HCT116 (cell line): ENCODE data around the gene DAPK1. TPM values are rescaled to one million over a fixed set of nuclear protein-coding genes. Genes with fewer than 3 reads are reported as not detected.

Experiments used
- ATAC-seq: fragments of 200-7000 bp; cut with Tn5 transposase; 2 replicates; pipeline ENCODE4 v1.9.1; 2020; ENCODE audit warnings: mild to moderate bottlenecking, moderate library complexity
- BruUV-seq: library from RNA; stranded (reverse); fragments of 400-500 nt; replicated peaks from 2 replicates; lab custom pipeline; 2021; lab: Mats Ljungman, UMichigan
- CTCF ChIA-PET: fragments of 300-600 bp; sonication (Branson Sonifier 250); formaldehyde crosslinking; loops from one replicate; lab custom pipeline; 2021; ENCODE audit warnings: antibody characterized with exemption; lab: Charles Lee
- POLR2A ChIA-PET: fragments of 300-600, 350-600 bp; sonication (Branson Sonifier 250); formaldehyde crosslinking; loops from one replicate; lab custom pipeline; 2021; ENCODE audit warnings: antibody characterized with exemption; lab: Charles Lee
- RAD21 ChIA-PET, 2 experiments: fragments of 300-600 bp; sonication (Branson Sonifier 250); formaldehyde crosslinking; loops; one replicate each; lab custom pipeline; 2023; ENCODE audit warnings: low total read pairs in 2 of 2; ENCODE audit not compliant: uncharacterized antibody in 2 of 2, unreplicated experiment in 2 of 2, low non-redundant PET in 1 of 2; lab: Charles Lee
- DNase-seq: peaks from one replicate; pipeline ENCODE4 v3.0.0-alpha.2; 2010; ENCODE audit warnings: low read depth, low spot score
- H2AFZ ChIP-seq: fragments of 200-600 bp; shearing (Covaris generic), sonication (generic); 2 replicates; pipeline ENCODE4 v1.6.1; 2017; ENCODE audit warnings: low read depth, mixed run types, mixed read lengths, antibody characterized with exemption, low read length; ENCODE audit not compliant: poor library complexity, severe bottlenecking
- H3K27ac ChIP-seq: 2 replicates; pipeline ENCODE4 v1.5.1; 2012; ENCODE audit warnings: low read depth, low read length
- H3K27me3 ChIP-seq: fragments of 200-600 bp; sonication (generic); 2 replicates; pipeline ENCODE4 v1.6.1; 2016; ENCODE audit warnings: mixed run types, low read length, mixed read lengths; ENCODE audit not compliant: insufficient read depth
- H3K36me3 ChIP-seq, 2 experiments: fragments of 200-500 bp in 1 of 2; fragments of 200-600 bp in 1 of 2; sonication (Bioruptor generic) in 1 of 2; sonication (generic) in 1 of 2; 2 replicates each; pipeline versions ENCODE4 v1.5.1 to v1.6.1; 2014 to 2016; ENCODE audit warnings: low read length in 2 of 2, inconsistent platforms in 1 of 2, mixed read lengths in 1 of 2, mixed run types in 1 of 2; ENCODE audit not compliant: insufficient read depth in 2 of 2, control insufficient read depth in 1 of 2
- H3K4me1 ChIP-seq, 2 experiments: fragments of 200-600 bp in 1 of 2; sonication (generic) in 1 of 2; 2 replicates each; pipeline versions ENCODE4 v1.5.1 to v1.6.1; 2012 to 2017; ENCODE audit warnings: low read length in 2 of 2, inconsistent platforms in 1 of 2, mild to moderate bottlenecking in 1 of 2, mixed read lengths in 1 of 2, mixed run types in 1 of 2, moderate library complexity in 1 of 2; ENCODE audit not compliant: insufficient read depth in 2 of 2, control insufficient read depth in 1 of 2
- H3K4me2 ChIP-seq: fragments of 200-600 bp; sonication (generic); 2 replicates; pipeline ENCODE4 v1.6.1; 2017; ENCODE audit warnings: mixed run types, low read length, mixed read lengths
- H3K4me3 ChIP-seq, 2 experiments: fragments of 200-600 bp in 1 of 2; sonication (generic) in 1 of 2; replicated peaks in 1 of 2; 2 replicates each; pipeline ENCODE4 v1.5.1; 2011 to 2016; ENCODE audit warnings: low read length in 2 of 2, control low read depth in 1 of 2, low read depth in 1 of 2, mild to moderate bottlenecking in 1 of 2, mixed read lengths in 1 of 2, mixed run types in 1 of 2
- H3K79me2 ChIP-seq: fragments of 200-600 bp; sonication (generic); 2 replicates; pipeline ENCODE4 v1.6.1; 2017; ENCODE audit warnings: mild to moderate bottlenecking, mixed run types, low read length, moderate library complexity, mixed read lengths; ENCODE audit not compliant: insufficient read depth
- H3K9ac ChIP-seq: fragments of 200-600 bp; sonication (generic); 2 replicates; pipeline ENCODE4 v1.6.1; 2016; ENCODE audit warnings: low read length, mixed read lengths
- H3K9me2 ChIP-seq: fragments of 200-600 bp; sonication (generic), shearing (Covaris generic); 2 replicates; pipeline ENCODE4 v1.6.1; 2017; ENCODE audit warnings: mixed run types, mild to moderate bottlenecking, moderate library complexity; ENCODE audit not compliant: insufficient read depth
- H3K9me3 ChIP-seq, 2 experiments: fragments of 200-500 bp in 1 of 2; fragments of 200-600 bp in 1 of 2; sonication (Bioruptor generic) in 1 of 2; sonication (generic) in 1 of 2; 2 replicates each; pipeline ENCODE4 v1.6.1; 2014 to 2017; ENCODE audit warnings: low read length in 2 of 2, mixed read lengths in 2 of 2, inconsistent platforms in 1 of 2, low read depth in 1 of 2, mild to moderate bottlenecking in 1 of 2, mixed run types in 1 of 2, moderate library complexity in 1 of 2; ENCODE audit not compliant: control insufficient read depth in 1 of 2, insufficient read depth in 1 of 2
- H4K20me1 ChIP-seq: fragments of 200-600 bp; sonication (generic), shearing (Covaris generic); 2 replicates; pipeline ENCODE4 v1.6.1; 2017; ENCODE audit warnings: mixed run types, mild to moderate bottlenecking, moderate library complexity; ENCODE audit not compliant: insufficient read depth
- ATF3 ChIP-seq: IDR thresholded peaks from 2 replicates; pipeline ENCODE4 v1.6.1; 2012
- CBX3 ChIP-seq: IDR thresholded peaks from 2 replicates; pipeline ENCODE4 v1.6.1; 2012; ENCODE audit warnings: low read depth
- CEBPB ChIP-seq: IDR thresholded peaks from 2 replicates; pipeline ENCODE4 v1.6.1; 2012; ENCODE audit warnings: low read depth
- CTCF ChIP-seq, 3 experiments: fragments of 200-600 bp in 1 of 3; sonication (generic) in 1 of 3; IDR thresholded peaks in 2 of 3; conservative IDR thresholded peaks in 1 of 3; 2 replicates each; pipeline ENCODE4 v1.5.1; 2012 to 2017; ENCODE audit warnings: low read depth in 2 of 3, low read length in 2 of 3, antibody characterized with exemption in 1 of 3, borderline replicate concordance in 1 of 3, control low read depth in 1 of 3, mild to moderate bottlenecking in 1 of 3, mixed read lengths in 1 of 3, mixed run types in 1 of 3, moderate library complexity in 1 of 3; ENCODE audit not compliant: insufficient read depth in 1 of 3
- ELF1 ChIP-seq: IDR thresholded peaks from 2 replicates; pipeline ENCODE4 v1.6.1; 2012; ENCODE audit warnings: low read depth, borderline replicate concordance
- EZH2 ChIP-seq: fragments of 200-600 bp; sonication (generic); IDR thresholded peaks from 2 replicates; pipeline ENCODE4 v1.6.1; 2017; ENCODE audit warnings: antibody characterized with exemption, mixed run types
- EZH2phosphoT487 ChIP-seq: fragments of 200-600 bp; IDR thresholded peaks from 2 replicates; pipeline ENCODE4 v1.6.1; 2018; ENCODE audit warnings: antibody characterized with exemption, borderline replicate concordance
- FOSL1 ChIP-seq: IDR thresholded peaks from 2 replicates; pipeline ENCODE4 v1.6.1; 2012; ENCODE audit warnings: low read depth
- JUND ChIP-seq: IDR thresholded peaks from 2 replicates; pipeline ENCODE4 v1.6.1; 2012
- MAX ChIP-seq: IDR thresholded peaks from 2 replicates; pipeline ENCODE4 v1.6.1; 2012
- POLR2AphosphoS5 ChIP-seq: IDR thresholded peaks from 2 replicates; pipeline ENCODE4 v1.6.1; 2011; ENCODE audit warnings: mild to moderate bottlenecking, low read depth, low read length, moderate library complexity
- REST ChIP-seq: IDR thresholded peaks from 2 replicates; pipeline ENCODE4 v1.6.1; 2012; ENCODE audit warnings: low read depth
- SIN3A ChIP-seq: IDR thresholded peaks from 2 replicates; pipeline ENCODE4 v1.6.1; 2012; ENCODE audit warnings: low read depth
- SP1 ChIP-seq: IDR thresholded peaks from 2 replicates; pipeline ENCODE4 v1.6.1; 2012; ENCODE audit warnings: low read depth
- SRF ChIP-seq: IDR thresholded peaks from 2 replicates; pipeline ENCODE4 v1.6.1; 2012; ENCODE audit warnings: low read depth
- TCF7L2 ChIP-seq: IDR thresholded peaks from 2 replicates; pipeline ENCODE4 v1.7.0; 2011; ENCODE audit warnings: borderline replicate concordance, inconsistent platforms; ENCODE audit not compliant: insufficient read depth, insufficient read length; ENCODE audit errors: extremely low read depth
- YY1 ChIP-seq: IDR thresholded peaks from 2 replicates; pipeline ENCODE4 v1.6.1; 2011; ENCODE audit warnings: low read length, low read depth, moderate library complexity, mild to moderate bottlenecking; ENCODE audit not compliant: insufficient replicate concordance; ENCODE audit errors: extremely low read depth
- ZBTB33 ChIP-seq: IDR thresholded peaks from 2 replicates; pipeline ENCODE4 v1.6.1; 2011; ENCODE audit warnings: mild to moderate bottlenecking, low read length, moderate library complexity; ENCODE audit not compliant: insufficient replicate concordance; ENCODE audit errors: extremely low read depth
- ZNF274 ChIP-seq: fragments of 200-500 bp; sonication (Bioruptor generic); IDR thresholded peaks from 2 replicates; pipeline ENCODE4 v1.6.1; 2014; ENCODE audit warnings: mild to moderate bottlenecking, low read depth, low read length, inconsistent platforms
- intact Hi-C: fragments of 100-400 bp; cut with micrococcal nuclease; formaldehyde crosslinking; loops from 2 replicates; pipeline ENCODE4 v1.10.0; 2022
- total RNA-seq: library from RNA; stranded (reverse); gene quantifications from one replicate; pipeline ENCODE4 v1.2.1, GENCODE V29; 2021; ENCODE audit not compliant: unreplicated experiment

DAPK1 gene
- total RNA-seq, 1 experiment from 2014 or later, result 5.6 TPM

GRCh38 chr9:87516926-87517290, 19.2 kb downstream of the DAPK1 start:
- Histone ChIP-seq H3K4me3 (no peak overlapping the region), H3K4me2 (no peak overlapping the region), H3K4me1 (peaks cover 0 to 15% of the 10 kb centered on the region in 2 experiments; a peak in 3 of 4 replicates), H3K9me2 (no peaks in the 10 kb centered on the region), H3K27me3 (no peaks in the 10 kb centered on the region), H3K9ac (no peak overlapping the region), H3K27ac (no peak overlapping the region), H3K9me3 (no peaks in the 10 kb centered on the region), H3K36me3 (no peaks in the 10 kb centered on the region), H3K79me2 (no peaks in the 10 kb centered on the region), H2AFZ (no peak overlapping the region), H4K20me1 (no peaks in the 10 kb centered on the region)
- intact Hi-C loops, result no loop called here
- TF ChIP-seq CEBPB, result no peak
- TF ChIP-seq ZBTB33, result no peak
- no peak for TF ChIP-seq CTCF (IDR thresholded peaks at IDR 0.05 in 2 of 3, conservative IDR thresholded peaks at IDR 0.05 in 1 of 3; ENCODE audit: borderline replicate concordance in 1 of 3, insufficient read depth in 1 of 3, low read depth in 2 of 3, low read length in 2 of 3)
- TF ChIP-seq TCF7L2, result no peak
- no peak for TF ChIP-seq EZH2phosphoT487
- no peak for TF ChIP-seq JUND
- no peak for TF ChIP-seq SRF
- TF ChIP-seq POLR2AphosphoS5, result no peak
- no peak for TF ChIP-seq YY1
- TF ChIP-seq FOSL1, result no peak
- TF ChIP-seq MAX, result no peak
- TF ChIP-seq SP1, result no peak
- no peak for TF ChIP-seq ATF3
- no peak for TF ChIP-seq ZNF274
- no peak for TF ChIP-seq ELF1
- no peak for TF ChIP-seq SIN3A
- no peak for TF ChIP-seq CBX3
- no peak for TF ChIP-seq EZH2
- TF ChIP-seq REST, result no peak
- no peak for DNase-seq
- no TSS peak for BruUV-seq
- ATAC-seq, result no peak
- ChIA-PET CTCF (interaction anchor here (2.0 kb wide), 1 partner anchor 146 kb away, joined by 5 read pairs; no protein-coding TSS in a partner anchor), RAD21 (no interaction called here), POLR2A (no interaction called here)
